HG03565 (cell line): Measurements from ENCODE around the gene ZNF469.
"Not testable (repeated sequence)": the region's sequence is repeated elsewhere in the genome, so short reads cannot be mapped to it uniquely, and the experiment has no call there.

Source experiments
- ATAC-seq: cut with Tn5 transposase; IDR thresholded peaks from one replicate; pipeline ENCODE4 v1.9.1; 2021; ENCODE audit warnings: mild to moderate bottlenecking, moderate library complexity; ENCODE audit not compliant: unreplicated experiment

The ZNF469 gene

DNA sequence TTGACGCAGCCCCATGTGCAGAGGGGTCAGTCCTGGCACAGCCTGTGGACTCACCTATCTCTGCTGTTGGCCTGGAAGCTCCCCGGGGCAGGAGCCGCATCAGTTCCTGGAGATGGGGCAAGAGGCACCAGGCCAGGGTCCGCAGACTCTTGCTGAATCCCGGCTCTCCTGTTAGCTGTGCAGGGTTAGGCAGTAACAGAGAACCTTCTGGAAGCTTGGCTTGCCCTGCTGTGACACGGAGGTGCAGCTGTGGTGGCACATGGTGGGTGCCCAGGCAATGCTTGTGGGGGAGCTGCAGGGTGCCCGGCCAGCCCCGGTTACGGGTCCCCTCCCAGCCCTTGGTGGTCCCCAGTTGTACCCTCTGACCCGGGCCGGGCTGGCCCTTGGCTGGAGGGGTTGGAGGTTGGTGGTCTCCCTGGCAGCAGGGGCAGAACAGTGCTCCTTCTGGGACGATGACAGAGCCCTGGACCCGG, 26.0 kb upstream of the ZNF469 start:
- no peak for ATAC-seq

DNA sequence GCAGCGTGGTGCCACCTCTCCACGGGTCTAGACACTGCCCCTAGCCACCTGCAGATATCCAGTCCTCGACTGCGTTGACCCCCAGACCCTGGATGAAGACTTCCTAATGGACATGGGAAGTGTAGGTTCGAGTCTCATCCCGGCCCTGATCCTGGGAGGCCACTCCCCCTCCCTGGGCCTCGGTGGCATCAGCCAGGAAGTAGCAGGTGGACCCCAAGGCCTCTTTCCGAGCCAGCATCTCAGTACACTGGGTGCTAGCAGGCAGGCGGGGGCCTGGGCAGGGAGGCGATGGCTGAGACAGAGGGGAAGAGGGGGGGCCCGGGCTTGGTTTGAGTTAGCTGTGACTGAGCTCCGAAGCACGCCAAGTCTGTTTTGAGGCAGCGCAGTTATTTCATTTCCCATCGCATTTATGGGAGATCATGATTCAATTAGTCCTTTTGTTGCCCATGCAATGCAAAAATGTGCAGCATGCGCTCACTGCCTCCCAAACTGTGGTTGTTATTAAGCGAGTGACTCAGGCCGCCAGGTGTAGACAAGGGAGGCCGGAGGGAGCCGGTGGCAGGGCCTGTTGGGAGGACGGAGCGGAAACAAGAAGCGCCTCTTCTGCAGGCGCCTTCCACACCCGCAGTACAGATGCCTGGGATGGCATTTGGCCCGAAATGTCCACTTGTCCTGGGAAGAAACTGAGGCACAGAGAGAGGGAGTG, 25.3 kb upstream of the ZNF469 start:
- ATAC-seq = no peak

DNA sequence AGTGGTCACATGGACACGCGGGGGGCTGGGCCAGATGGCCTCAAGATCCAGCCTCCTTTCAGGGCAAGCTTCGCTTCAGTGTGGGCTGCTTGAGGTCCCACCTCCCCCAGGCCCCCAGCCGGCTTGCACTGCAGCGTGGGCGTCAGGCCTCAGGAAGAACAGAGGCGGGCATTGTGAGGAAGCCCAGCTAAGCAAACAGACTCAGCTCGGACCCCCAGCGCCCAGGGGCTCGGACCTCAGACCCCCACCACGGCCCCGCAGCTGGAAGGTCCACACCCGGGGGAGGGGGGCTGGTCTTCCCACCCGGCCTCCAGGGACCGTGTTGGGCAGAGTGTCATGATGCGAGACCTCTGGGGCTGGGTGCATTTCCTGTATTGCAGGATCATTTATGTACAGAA, 24.7 kb upstream of the ZNF469 start:
- ATAC-seq = no peak

DNA sequence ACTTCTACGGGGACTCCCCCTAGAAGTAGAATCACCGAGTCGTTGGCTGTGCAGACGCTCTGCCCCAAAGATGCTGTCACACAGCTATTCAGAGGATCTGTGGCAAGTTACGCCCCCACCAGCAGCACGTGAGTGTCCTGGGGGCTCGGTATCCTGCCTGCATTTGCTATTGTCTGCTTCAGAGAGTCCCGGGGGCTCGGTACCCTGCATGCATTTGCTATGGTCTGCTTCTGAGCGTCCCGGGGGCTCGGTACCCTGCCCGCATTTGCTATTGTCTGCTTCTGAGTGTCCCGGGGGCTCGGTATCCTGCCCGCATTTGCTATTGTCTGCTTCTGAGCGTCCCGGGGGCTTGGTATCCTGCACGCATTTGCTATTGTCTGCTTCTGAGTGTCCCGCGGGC, 23.8 kb upstream of the ZNF469 start:
- ATAC-seq = no peak

DNA sequence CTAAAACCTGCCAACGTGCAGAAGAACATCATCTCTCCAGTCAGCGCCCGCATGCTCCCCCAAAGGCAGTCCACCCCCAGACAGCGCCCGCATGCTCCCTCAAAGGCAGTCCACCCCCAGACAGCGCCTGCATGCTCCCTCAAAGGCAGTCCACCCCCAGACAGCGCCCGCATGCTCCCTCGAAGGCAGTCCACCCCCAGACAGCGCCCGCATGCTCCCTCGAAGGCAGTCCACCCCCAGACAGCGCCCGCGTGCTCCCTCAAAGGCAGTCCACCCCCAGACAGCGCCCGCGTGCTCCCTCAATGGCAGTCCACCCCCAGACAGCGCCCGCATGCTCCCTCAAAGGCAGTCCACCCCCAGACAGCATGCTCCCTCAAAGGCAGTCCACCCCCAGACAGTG, 22.4 kb upstream of the ZNF469 start:
- not testable (repeated sequence) for ATAC-seq

DNA sequence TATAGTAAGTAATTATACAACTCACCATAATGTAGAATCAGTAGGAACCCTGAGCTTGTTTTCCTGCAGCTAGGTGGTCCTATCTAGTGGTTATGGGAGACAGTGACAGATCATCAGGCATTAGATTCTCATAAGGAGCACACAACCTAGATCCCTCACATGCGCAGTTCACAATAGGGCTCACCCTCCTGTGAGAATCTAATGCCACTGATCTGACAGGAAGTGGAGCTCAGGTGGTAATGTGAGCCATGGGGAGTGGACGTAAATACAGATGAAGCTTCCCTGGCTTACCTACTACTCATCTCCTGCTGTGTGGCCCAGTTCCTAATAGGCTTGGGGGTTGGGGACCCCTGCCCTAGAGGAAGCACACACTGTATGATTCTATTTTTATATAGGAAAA, 21.8 kb upstream of the ZNF469 start:
- no peak for ATAC-seq

DNA sequence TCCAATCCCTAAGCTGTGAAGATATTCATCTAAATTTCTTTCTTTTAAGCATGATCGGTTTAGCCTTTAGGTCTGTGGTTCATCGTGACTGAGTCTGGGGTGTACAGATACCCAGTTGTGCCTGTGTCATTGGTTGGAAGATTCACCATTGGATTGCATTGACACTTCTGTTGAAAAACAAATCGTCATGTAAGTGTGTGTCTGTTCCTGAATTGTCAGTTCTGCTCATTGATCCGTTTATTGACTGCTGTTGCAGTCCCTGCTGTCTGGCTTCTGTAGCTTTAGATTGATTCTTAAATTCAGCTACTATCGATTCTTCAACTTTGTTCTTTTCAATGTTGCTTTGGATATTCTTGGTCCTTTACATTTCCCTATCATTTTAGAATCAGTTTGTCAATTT, 21.0 kb upstream of the ZNF469 start:
- no peak for ATAC-seq

DNA sequence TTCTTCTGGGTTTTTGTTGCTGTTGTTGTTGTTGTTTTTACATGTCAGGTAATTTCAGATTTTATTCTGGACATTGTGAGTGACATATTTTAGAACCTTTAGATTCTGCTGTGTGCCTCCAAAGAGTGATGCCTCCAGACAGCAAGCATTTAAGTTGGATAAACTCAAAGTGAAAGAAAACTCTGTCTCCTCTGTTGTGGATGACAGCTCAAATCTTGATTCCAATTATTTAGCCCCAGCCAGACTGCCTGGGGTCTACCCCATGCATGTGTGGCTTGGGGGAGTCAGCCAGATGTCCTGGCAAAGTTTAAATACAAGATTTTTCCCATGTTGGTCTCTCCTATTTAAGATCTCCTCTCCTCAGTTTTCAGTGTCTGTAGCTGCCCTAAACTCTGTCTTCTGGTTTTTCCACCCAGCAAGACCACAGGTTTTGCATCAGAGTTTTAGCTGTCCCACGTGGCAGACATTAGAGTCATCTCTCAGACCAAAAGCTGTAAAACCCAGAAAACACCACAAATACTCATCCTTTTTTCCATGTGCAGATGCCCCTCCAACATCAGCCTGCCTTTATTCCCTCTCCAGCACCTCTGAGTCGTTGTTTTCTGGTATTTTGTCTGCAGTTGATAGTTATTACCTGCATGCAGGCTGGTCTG, 19.4 kb upstream of the ZNF469 start:
- no peak for ATAC-seq

DNA sequence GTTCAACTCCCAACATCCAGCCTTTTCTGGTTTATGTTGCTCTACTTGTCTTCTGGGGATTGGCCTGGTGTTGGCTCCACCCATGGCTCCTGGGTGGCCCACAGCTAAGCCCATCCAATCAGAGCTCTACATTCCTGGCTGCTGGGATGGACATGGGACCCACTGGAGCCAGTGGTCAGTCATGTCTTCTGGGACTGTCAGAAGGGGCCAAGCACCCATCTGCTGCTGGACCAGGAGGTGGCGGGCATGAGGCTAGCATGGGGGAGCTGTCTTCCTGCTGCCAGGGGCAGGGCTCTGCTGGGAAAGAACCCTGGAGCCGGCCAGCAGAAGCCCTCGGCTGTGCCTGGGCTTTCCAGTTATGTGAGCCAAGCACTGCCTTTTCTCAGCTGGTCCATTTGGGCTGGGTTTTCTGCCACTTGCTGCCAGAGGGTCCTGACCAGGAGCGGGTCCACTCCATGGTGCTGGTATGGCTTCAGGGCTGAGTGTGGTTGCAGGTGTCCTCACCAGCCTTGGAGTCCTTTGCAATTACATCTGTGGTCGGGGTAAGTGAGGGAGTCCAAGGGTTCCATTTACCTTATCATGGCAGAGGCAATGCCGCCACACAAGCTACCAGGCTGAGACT, 17.4 kb upstream of the ZNF469 start:
- ATAC-seq = no peak

DNA sequence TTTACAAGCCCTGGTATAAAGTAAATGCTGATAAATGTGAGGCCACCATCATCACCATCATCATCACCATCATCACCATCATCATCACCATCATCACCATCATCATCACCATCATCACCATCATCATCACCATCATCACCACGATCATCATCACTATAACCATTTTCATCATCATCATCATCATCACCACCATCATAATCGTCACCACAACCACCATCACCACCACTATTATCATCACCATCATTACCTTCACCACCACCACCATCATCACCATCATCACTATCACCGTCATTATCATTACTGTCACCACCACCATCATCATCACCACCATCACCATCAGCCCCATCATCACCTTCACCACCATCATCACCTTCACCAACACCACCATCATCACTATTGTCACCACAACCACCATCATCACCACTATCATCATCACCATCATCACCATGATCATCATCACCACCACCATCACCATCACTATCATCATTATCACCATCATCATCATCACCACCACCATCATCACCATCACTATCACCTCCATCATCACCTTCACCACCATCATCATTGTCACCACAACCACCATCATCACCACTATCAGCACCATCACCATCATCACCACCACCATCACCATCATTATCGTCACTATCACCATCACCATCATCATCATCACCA, 16.6 kb upstream of the ZNF469 start:
- ATAC-seq = no peak

DNA sequence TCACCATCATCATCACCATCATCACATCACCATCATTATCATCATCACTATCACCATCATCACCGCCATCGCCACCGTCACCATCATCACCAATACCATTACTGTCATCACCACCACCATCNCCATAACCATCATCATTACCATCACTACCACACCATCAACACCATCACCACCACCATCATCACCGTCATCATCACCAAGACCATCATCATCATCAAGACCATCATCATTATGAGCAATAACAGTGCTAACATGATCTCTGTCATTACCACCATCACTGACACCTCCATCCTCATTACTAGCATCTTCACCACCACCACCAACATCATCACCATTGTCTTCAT, 16.1 kb upstream of the ZNF469 start:
- ATAC-seq = no peak

DNA sequence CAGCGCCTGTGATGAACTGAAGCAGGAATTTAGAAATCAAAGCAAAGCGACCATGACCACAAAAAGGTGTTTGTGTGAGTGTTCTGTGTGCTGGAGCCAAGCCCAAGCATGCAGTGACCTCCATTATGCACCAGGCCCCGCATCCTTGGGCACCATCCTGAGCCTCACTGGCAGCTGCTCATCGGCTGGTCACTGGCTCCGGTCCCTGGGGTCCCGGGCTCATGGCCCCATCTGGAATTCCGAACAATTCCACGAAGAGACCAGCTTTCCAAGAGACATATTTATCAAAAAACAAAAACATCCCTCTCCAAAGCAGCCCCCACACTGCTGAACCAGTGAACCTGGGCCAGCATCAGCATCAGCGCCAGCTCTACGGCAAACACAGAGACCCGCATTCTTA, 15.2 kb upstream of the ZNF469 start:
- ATAC-seq = no peak

DNA sequence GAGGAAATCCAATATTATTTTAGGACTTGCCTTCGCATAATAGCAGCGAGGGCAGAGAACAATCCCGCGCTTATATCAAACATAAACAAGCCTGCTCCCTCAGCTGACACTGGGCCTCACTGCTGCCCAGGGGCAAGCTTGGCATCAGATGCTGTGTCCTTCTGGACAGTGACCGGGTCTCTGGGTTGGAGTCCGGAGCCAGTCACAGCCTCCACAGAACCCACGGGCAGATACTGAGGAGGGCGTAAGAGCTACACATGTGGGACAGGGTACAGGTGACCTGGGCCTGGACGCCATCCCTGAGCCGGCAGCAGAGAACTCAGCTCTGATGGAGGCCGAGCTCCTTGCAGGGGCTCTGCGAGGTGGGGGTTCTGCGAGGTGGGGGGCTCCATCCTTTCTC, 14.7 kb upstream of the ZNF469 start:
- no peak for ATAC-seq

DNA sequence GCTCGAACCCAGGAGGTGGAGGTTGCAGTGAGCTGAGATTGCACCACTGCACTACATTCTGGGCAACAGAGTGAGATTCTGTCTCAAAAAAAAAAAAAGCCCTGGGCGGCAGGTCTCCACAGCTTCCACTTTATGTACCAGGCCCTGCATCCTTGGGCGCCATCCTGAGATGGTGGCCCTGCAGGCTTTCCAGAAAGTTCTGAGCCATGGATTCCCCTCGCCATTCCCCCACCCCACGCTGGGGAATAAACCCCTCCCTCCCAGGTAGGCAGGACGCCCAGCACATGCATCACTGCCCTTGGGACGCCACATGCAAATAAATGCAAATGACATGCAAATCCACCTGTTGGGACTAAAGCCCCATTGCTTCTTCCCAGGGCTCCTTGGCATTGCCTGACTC, 13.8 kb upstream of the ZNF469 start:
- ATAC-seq = no peak

DNA sequence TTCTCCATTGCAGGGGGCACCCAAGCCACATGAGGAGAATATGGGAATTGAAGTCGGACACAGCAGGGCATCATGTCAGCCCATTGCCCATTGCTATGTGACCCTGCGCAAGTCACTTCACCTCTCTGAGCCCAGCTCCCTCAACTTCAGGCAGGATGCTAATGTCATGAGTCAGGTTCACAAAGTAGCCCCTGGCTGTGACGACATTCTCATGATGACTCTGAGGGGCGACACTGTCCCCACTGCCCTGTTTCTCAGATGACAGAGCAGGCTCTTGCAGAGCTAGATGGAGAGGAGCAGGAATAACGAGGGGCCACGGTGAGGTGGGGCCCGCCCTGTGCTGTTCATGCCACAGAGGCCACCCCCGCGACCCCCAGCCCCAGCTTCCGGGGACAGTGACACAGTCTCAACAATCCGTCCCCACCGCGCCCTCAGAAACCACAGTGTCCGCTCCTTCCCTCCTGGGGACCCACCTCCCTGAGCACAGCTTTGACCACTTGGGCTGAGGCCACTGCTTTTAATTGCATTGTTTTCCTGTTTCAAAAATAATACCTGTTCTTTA, 13.2 kb upstream of the ZNF469 start:
- ATAC-seq = no peak

DNA sequence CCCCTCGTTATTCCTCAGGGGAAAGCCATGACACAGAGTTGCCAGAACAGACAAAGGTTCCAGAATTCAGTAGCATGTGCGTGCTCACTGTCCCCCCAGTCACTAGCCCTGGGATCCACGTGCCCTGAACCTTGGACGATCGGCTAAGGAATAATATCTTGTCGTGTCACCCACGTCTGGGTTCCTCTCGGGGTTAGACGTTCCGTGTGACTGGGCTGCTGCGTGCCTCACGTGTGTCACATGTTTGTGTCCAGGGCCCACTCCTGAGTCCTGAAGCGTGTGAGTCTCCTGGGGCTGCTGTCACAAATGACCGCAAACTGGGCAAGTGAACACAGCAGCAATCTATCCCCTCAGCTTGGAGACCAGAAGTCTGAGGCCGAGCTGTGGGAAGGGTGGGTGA, 12.4 kb upstream of the ZNF469 start:
- no peak for ATAC-seq

DNA sequence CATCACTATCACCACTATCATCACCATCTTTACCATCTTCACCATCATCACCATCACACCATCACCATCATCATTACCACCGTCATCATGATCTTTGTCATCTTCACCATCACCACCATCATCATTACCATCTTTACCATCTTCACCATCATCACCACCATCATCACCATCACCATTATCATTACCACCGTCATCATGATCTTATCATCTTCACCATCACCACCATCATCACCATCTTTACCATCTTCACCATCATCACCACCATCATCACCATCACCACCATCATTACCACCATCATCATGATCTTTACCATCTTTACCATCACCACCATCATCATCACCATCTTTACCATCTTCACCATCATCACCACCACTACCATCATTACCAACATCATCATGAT, 10.2 kb upstream of the ZNF469 start:
- no peak for ATAC-seq

DNA sequence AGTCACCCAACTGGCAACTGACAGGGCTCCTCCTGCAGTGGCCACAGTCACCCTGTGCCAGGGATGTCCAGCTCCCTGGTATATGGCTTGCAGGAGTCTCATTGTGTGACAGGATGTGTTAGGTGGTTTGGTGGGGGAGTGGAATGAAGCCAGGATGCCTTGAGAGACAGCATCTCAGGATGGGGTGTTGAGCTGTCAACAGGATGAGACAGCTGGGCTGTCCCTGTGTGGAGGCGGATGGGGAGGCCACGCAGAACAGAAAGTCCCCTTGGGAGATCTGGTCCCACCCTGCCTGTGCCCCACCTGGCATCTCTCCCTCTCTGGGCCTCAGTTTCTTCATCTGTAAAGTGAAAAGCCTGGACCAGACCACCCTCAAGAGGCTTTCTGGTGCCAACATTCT, 9.5 kb upstream of the ZNF469 start:
- ATAC-seq = no peak

DNA sequence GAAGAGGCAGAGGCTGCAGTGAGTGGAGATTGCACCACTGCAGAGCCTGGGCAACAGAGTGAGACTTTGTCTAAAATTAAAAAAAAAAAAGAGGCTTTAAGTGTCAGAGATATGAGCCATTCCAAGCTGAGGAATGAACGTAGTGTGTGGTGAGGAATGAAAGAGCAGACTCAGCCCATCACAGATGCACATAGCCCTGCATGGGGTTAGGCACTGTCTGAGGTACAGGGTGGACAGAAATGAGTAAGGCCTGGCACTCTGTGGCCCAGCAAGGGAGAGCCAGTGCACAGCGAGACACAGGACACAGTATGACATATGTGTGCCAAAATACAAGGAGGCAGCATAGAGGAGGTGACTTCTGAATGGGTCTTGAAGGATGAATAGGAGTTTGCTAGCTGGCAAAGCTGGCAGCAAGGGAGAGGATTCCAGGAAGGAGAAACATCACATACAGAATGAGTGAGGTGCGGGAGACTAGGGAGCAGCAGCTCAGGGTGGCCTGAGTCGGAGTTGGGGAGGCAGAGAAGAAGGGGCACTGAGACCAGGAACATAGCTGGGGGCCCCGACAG, 8.7 kb upstream of the ZNF469 start:
- no peak for ATAC-seq

DNA sequence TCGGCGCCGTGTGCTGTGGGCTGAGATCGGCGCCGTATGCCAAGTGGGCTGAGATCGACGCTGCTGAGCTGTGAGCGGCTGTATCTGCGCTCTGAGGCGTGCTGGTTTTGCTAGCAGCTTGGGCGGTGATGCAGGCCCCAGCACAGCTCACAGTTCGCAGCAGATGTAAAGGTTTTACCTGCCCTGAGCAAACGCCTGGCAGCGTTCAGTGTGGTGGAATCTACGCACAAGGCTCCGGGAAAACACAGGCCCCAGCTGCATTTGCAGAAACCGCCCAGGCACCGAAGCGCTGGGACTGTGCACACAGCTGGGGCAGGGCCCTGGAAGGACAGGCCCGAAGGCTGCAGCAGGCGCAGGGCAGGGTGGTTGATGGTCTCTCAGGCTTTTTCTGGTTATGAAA, 8.0 kb upstream of the ZNF469 start:
- ATAC-seq = no peak

DNA sequence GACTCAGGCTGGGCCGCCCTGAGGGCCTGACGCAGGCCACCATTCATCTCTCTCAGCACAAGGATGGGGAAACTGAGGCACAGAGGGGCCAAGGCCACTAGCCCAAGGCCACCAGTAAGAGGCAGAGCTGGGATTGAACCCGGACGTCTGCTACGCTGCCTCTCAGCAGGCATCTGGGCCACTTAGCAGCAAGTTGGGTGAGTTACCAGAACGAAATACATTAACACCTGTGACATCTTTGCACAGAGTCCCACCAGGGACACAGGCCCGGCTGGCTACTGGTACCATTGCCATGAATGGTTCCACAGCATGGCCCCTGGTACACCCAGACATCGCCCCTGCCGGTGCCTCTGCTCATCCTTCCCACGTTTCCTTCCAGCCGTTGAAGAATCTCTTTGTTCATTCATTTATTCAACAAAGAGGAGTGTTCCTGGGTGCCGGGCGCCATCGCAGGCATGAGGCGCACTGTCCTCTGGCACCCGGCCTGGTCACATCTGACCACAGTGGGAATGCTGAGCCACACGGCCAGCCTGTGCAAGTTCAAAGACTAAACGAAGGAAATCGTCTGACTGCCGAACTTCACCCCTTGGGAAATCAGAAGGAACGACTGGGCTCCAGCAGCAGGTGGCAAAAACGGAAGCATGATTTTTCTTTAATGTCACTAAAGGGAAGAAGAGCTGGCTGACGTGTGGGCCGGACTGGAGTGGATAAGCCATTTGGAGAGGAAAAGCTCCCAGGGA, 7.4 kb upstream of the ZNF469 start:
- no peak for ATAC-seq
